ENCODE results near the gene NRG3. TPM values are rescaled to one million over a fixed set of nuclear protein-coding genes. Genes with fewer than 3 reads are reported as not detected.

The NRG3 gene
- total and polyA plus RNA-seq, 2 donors (not counting 1 experiment from before 2014, with no cell fraction given), result not detected

DNA sequence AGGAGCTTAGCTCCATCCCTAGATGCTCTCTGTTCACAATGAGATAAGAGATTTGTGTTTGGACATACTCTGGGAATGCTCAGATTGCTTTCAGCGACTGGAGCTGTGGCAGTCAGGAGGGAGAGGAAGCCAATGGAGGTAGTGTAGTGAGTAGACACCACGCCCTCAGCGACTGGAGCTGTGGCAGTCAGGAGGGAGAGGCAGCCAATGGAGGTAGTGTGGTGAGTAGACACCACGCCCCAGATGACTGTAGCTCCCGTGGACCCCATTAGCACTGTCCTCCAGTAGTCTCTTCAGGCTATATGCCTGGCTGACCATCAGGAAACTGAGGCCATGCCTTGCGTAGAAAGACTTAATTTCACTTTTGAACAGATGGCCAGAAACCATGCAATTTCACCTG, 1033.8 kb downstream of the NRG3 start:
- H3K27me3 ChIP-seq (ENCODE audit: control insufficient read depth, insufficient read depth, low read length), result no peaks in the 10 kb centered on the region
- H4K20me1 ChIP-seq (ENCODE audit: control insufficient read depth, extremely low read depth, insufficient read depth, low read length), result no peaks in the 10 kb centered on the region
- no peaks in the 10 kb centered on the region for H3K36me3 ChIP-seq (ENCODE audit: control insufficient read depth, insufficient read depth, low read length)
- H2AFZ ChIP-seq (ENCODE audit: low read length), result no peak overlapping the region
- H3K9ac ChIP-seq (ENCODE audit: insufficient read depth, low read length), result no peak overlapping the region
- H3K4me2 ChIP-seq (ENCODE audit: extremely low read depth, insufficient read depth, low read length), result no peak overlapping the region
- H3K4me3 ChIP-seq (replicated peaks in 1 of 4; ENCODE audit: control extremely low read depth in 1 of 4, insufficient read depth in 1 of 4, low read depth in 3 of 4, low read length in 4 of 4), result no peak overlapping the region
- H3K79me2 ChIP-seq (ENCODE audit: control insufficient read depth, insufficient read depth, low read length), result no peaks in the 10 kb centered on the region
- H3K9me3 ChIP-seq (ENCODE audit: control insufficient read depth, insufficient read depth, low read depth, low read length), result no peaks in the 10 kb centered on the region
- DNase-seq (ENCODE audit: low read depth in 2 of 2), result no peak
- H3K4me1 ChIP-seq (ENCODE audit: control insufficient read depth, extremely low read depth, insufficient read depth, low read length), result no peaks in the 10 kb centered on the region
- no peak for TF ChIP-seq EZH2 (IDR thresholded peaks at IDR 0.05; ENCODE audit: low read length, missing control alignments)
- TF ChIP-seq, protein P1, sequence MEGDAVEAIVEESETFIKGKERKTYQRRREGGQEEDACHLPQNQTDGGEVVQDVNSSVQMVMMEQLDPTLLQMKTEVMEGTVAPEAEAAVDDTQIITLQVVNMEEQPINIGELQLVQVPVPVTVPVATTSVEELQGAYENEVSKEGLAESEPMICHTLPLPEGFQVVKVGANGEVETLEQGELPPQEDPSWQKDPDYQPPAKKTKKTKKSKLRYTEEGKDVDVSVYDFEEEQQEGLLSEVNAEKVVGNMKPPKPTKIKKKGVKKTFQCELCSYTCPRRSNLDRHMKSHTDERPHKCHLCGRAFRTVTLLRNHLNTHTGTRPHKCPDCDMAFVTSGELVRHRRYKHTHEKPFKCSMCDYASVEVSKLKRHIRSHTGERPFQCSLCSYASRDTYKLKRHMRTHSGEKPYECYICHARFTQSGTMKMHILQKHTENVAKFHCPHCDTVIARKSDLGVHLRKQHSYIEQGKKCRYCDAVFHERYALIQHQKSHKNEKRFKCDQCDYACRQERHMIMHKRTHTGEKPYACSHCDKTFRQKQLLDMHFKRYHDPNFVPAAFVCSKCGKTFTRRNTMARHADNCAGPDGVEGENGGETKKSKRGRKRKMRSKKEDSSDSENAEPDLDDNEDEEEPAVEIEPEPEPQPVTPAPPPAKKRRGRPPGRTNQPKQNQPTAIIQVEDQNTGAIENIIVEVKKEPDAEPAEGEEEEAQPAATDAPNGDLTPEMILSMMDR (conservative IDR thresholded peaks at IDR 0.05 in 1 of 2, IDR thresholded peaks at IDR 0.05 in 1 of 2; ENCODE audit: low read depth in 1 of 2, low read length in 2 of 2), result no peak
- no peak overlapping the region for H3K27ac ChIP-seq (ENCODE audit: insufficient read depth, low read length)

DNA sequence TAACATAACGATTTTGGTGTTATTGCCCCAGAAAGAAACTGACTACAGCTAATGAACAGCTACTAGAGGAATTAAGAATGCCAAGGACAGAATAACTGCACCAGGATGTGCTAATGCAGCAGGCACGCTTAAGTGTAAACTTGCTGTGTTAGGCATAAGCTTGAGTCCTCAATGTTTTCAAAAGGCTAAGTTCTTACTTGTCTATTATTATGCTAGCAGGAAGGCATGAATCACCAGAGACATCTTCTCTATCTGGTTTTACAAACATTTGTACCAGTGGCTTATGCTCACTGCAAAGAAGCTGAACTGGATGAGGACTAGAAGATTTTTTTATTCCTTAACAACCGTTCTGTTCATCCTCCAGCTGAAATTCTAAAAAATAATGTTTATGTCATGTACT, 1035.3 kb downstream of the NRG3 start:
- no peaks in the 10 kb centered on the region for H3K79me2 ChIP-seq (ENCODE audit: control insufficient read depth, insufficient read depth, low read length)
- no peak for DNase-seq (ENCODE audit: low read depth in 2 of 2)
- no peak overlapping the region for H3K9ac ChIP-seq (ENCODE audit: insufficient read depth, low read length)
- H3K9me3 ChIP-seq (ENCODE audit: control insufficient read depth, insufficient read depth, low read depth, low read length), result no peaks in the 10 kb centered on the region
- no peak for TF ChIP-seq EZH2 (IDR thresholded peaks at IDR 0.05; ENCODE audit: low read length, missing control alignments)
- TF ChIP-seq, protein P1 (conservative IDR thresholded peaks at IDR 0.05 in 1 of 2, IDR thresholded peaks at IDR 0.05 in 1 of 2; ENCODE audit: low read depth in 1 of 2, low read length in 2 of 2), result no peak
- H3K4me1 ChIP-seq (ENCODE audit: control insufficient read depth, extremely low read depth, insufficient read depth, low read length), result no peaks in the 10 kb centered on the region
- no peak overlapping the region for H3K4me2 ChIP-seq (ENCODE audit: extremely low read depth, insufficient read depth, low read length)
- H3K27ac ChIP-seq (ENCODE audit: insufficient read depth, low read length), result no peak overlapping the region
- H3K27me3 ChIP-seq (ENCODE audit: control insufficient read depth, insufficient read depth, low read length), result no peaks in the 10 kb centered on the region
- no peaks in the 10 kb centered on the region for H3K36me3 ChIP-seq (ENCODE audit: control insufficient read depth, insufficient read depth, low read length)
- no peaks in the 10 kb centered on the region for H4K20me1 ChIP-seq (ENCODE audit: control insufficient read depth, extremely low read depth, insufficient read depth, low read length)
- H3K4me3 ChIP-seq (replicated peaks in 1 of 4; ENCODE audit: control extremely low read depth in 1 of 4, insufficient read depth in 1 of 4, low read depth in 3 of 4, low read length in 4 of 4), result no peak overlapping the region
- no peak overlapping the region for H2AFZ ChIP-seq (ENCODE audit: low read length)

DNA sequence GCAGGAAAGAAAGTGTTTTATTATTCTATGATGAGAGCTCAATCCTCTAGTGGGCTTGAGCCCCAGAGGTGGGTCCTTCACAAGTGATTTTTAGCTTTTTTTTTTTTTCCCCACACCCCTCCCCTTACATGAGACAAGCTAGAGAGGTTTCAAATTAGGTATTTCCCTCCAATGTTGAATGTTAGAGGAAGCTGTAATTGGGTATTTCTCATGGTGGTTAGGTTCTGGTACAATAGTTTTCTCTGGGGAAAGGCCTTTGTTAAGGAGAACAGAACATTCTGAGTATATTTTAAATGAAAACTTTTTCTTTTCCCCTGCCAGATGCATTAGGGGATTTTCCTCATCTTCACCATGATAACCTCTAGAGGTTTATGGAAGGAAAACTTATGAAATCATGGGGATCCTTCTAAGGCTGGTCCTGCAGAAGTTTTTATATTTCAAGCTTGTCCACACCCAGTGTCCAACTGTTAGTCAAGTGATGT, 1039.7 kb downstream of the NRG3 start:
- TF ChIP-seq, protein P1 (conservative IDR thresholded peaks at IDR 0.05 in 1 of 2, IDR thresholded peaks at IDR 0.05 in 1 of 2; ENCODE audit: low read depth in 1 of 2, low read length in 2 of 2), result no peak
- TF ChIP-seq EZH2 (IDR thresholded peaks at IDR 0.05; ENCODE audit: low read length, missing control alignments), result no peak
- Histone ChIP-seq H3K4me2 (ENCODE audit: extremely low read depth, insufficient read depth, low read length) (no peak overlapping the region), H3K9me3 (ENCODE audit: control insufficient read depth, insufficient read depth, low read depth, low read length) (no peaks in the 10 kb centered on the region), H2AFZ (ENCODE audit: low read length) (no peak overlapping the region), H3K79me2 (ENCODE audit: control insufficient read depth, insufficient read depth, low read length) (no peaks in the 10 kb centered on the region), H3K27me3 (ENCODE audit: control insufficient read depth, insufficient read depth, low read length) (no peaks in the 10 kb centered on the region), H3K27ac (ENCODE audit: insufficient read depth, low read length) (no peak overlapping the region), H4K20me1 (ENCODE audit: control insufficient read depth, extremely low read depth, insufficient read depth, low read length) (no peaks in the 10 kb centered on the region), H3K4me1 (ENCODE audit: control insufficient read depth, extremely low read depth, insufficient read depth, low read length) (no peaks in the 10 kb centered on the region), H3K4me3 (replicated peaks in 1 of 4; ENCODE audit: control extremely low read depth in 1 of 4, insufficient read depth in 1 of 4, low read depth in 3 of 4, low read length in 4 of 4) (no peak overlapping the region), H3K36me3 (ENCODE audit: control insufficient read depth, insufficient read depth, low read length) (no peaks in the 10 kb centered on the region), H3K9ac (ENCODE audit: insufficient read depth, low read length) (no peak overlapping the region)
- DNase-seq (ENCODE audit: low read depth in 2 of 2), result no peak

All from fibroblast of lung (primary cell).